ENCODE results near the gene AQP12A. TPM values are rescaled to one million over a fixed set of nuclear protein-coding genes. Genes with fewer than 3 reads are reported as not detected.

Gene AQP12A
- total RNA-seq, 4 donors from 2014 or later = not detected

DNA sequence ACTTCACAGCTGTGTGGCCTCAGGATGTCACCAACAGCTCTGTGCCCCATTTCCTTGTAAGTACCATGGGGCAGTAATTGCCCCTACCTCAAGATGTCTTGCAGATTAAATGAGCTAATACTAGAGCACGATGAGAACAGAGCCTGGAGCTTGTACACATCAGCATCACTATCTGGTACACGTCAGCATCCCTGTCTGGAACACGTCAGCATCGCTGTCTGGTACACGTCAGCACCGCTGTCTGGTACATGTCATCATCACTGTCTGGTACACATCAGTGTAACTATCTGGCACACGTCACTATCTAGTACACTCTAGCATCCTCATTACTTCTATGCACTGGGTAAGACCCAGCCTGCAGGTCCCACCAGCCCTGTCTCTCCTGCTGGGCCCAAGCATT, 37.2 kb downstream of the AQP12A start:
- TF ChIP-seq EP300 (IDR thresholded peaks at IDR 0.05) (no peak), POLR2A (IDR thresholded peaks at IDR 0.05; ENCODE audit: low read depth) (no peak)
- no peaks in the 10 kb centered on the region for H3K9me3 ChIP-seq
- H3K27me3 ChIP-seq = peaks cover 0 to 33% (median 0%) of the 10 kb centered on the region in 4 donors
- no peaks in the 10 kb centered on the region for H3K4me1 ChIP-seq
- no peak overlapping the region for H3K4me3 ChIP-seq
- intact Hi-C loops (cut with DNase I) = no loop called here
- 81% methylated on average over 6 of the region's 7 CpGs for WGBS
- no peak for DNase-seq (ENCODE audit: extremely low spot score)
- no peaks in the 10 kb centered on the region for H3K36me3 ChIP-seq
- no peak overlapping the region for H3K27ac ChIP-seq (replicated peaks in 1 of 4)

DNA sequence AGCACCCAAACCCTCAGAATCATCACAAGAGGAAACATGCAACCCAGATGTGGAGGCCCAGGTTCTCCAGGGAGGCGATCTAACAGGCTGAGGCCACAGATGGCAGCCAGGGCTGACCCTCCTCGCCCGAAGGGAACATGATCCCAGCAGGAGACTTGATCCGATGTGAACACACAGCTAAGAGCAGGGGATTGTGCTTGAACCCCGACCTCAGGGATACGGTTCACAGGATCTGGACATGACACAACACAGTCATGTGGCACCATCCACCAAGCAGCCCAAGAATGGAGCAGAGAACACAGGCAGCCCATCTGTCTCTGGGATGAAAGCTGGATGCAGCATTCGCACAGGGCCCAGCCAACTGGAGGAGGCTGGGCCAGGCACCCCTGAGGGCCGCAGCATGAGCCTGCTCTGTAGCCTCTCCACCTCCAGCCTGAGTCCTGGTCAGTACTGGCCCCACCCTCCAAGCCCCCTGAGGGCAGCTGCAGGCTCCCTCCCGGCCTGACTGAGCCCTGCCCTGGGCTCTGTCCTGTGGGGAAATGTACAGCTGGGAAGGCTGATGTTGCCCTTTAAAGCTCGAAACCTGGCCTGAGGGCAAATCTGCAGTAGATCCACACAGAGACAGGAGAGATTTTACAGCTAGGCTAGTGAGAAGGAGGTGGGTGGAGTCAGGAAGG, 39.0 kb downstream of the AQP12A start:
- TF ChIP-seq POLR2A (IDR thresholded peaks at IDR 0.05; ENCODE audit: low read depth) (no peak), EP300 (IDR thresholded peaks at IDR 0.05) (no peak), POLR2AphosphoS5 (IDR thresholded peaks at IDR 0.05) (no peak)
- TF ChIP-seq, protein P1, sequence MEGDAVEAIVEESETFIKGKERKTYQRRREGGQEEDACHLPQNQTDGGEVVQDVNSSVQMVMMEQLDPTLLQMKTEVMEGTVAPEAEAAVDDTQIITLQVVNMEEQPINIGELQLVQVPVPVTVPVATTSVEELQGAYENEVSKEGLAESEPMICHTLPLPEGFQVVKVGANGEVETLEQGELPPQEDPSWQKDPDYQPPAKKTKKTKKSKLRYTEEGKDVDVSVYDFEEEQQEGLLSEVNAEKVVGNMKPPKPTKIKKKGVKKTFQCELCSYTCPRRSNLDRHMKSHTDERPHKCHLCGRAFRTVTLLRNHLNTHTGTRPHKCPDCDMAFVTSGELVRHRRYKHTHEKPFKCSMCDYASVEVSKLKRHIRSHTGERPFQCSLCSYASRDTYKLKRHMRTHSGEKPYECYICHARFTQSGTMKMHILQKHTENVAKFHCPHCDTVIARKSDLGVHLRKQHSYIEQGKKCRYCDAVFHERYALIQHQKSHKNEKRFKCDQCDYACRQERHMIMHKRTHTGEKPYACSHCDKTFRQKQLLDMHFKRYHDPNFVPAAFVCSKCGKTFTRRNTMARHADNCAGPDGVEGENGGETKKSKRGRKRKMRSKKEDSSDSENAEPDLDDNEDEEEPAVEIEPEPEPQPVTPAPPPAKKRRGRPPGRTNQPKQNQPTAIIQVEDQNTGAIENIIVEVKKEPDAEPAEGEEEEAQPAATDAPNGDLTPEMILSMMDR (IDR thresholded peaks at IDR 0.05) = no peak
- WGBS = 65% methylated on average over 4 of the region's 10 CpGs

DNA sequence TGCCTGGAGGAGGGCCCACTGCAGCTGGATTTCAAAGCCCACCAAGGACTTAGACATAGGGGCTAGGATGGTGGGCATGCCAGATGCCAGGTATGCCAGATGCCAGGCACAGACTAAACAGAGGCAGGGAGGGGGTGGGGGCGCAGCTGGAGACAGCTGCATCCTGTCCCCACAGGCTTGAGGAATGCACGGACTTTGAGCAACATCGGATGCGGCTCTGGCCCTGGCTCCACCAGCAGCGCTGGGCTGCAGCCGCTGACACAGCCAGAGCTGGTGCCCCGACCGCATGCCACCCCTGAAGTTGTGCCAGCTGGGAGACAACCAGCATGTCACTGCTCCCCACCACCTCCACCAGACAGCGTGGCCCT, 39.5 kb downstream of the AQP12A start:
- no peak overlapping the region for H3K4me3 ChIP-seq
- WGBS = 45% methylated on average over 6 of the region's 9 CpGs
- H3K36me3 ChIP-seq = no peaks in the 10 kb centered on the region
- H3K27ac ChIP-seq (replicated peaks in 1 of 4) = no peak overlapping the region
- no peaks in the 10 kb centered on the region for H3K4me1 ChIP-seq
- TF ChIP-seq POLR2AphosphoS5 (IDR thresholded peaks at IDR 0.05) (no peak), EP300 (IDR thresholded peaks at IDR 0.05) (no peak), POLR2A (IDR thresholded peaks at IDR 0.05; ENCODE audit: low read depth) (no peak)
- TF ChIP-seq, protein P1 (IDR thresholded peaks at IDR 0.05) = no peak
- H3K27me3 ChIP-seq = peaks cover 0 to 55% (median 0%) of the 10 kb centered on the region in 4 donors
- H3K9me3 ChIP-seq = no peaks in the 10 kb centered on the region
- intact Hi-C loops (cut with DNase I) = no loop called here
- DNase-seq (ENCODE audit: extremely low spot score) = no peak

More for the DNA sequence above, 39.0 kb downstream of the AQP12A start:
- no peak for DNase-seq (ENCODE audit: extremely low spot score)
- peaks cover 0 to 50% (median 0%) of the 10 kb centered on the region in 4 donors for H3K27me3 ChIP-seq
- H3K4me1 ChIP-seq = no peaks in the 10 kb centered on the region
- no peaks in the 10 kb centered on the region for H3K36me3 ChIP-seq
- intact Hi-C loops (cut with DNase I) = no loop called here
- no peak overlapping the region for H3K27ac ChIP-seq (replicated peaks in 1 of 4)
- H3K9me3 ChIP-seq = no peaks in the 10 kb centered on the region
- no peak overlapping the region for H3K4me3 ChIP-seq

DNA sequence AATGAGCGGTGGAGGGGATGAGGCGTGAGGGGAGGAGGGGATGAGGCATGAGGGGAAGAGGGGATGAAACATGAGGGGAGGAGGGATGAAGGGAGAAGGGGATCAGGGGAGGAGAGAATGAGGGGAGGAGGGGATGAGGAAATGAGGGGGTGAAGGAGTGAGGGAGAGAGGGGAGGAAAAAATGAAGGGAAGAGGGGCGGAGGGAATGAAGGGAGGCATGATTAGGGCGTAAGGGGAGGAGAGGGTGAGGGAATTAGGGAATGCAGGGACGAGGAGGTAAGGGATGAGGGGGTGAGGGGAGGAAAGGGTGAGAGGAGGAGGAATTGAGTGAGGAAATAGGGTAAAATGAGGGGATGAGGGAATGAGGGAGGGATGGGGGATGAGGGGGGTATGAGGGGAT, 40.5 kb downstream of the AQP12A start:
- Histone ChIP-seq H3K4me3 (no peak overlapping the region), H3K36me3 (no peaks in the 10 kb centered on the region), H3K27ac (replicated peaks in 1 of 4) (no peak overlapping the region), H3K9me3 (no peaks in the 10 kb centered on the region), H3K27me3 (peaks cover 0 to 61% (median 0%) of the 10 kb centered on the region in 4 donors), H3K4me1 (no peaks in the 10 kb centered on the region)
- no peak for TF ChIP-seq EP300 (IDR thresholded peaks at IDR 0.05)
- TF ChIP-seq POLR2AphosphoS5 (IDR thresholded peaks at IDR 0.05) = no peak
- TF ChIP-seq, protein P1 (IDR thresholded peaks at IDR 0.05) = no peak
- TF ChIP-seq POLR2A (IDR thresholded peaks at IDR 0.05; ENCODE audit: low read depth) = no peak
- intact Hi-C loops (cut with DNase I) = no loop called here
- DNase-seq (ENCODE audit: extremely low spot score) = no peak
- 86% methylated on average over 5 of the region's 5 CpGs for WGBS

DNA sequence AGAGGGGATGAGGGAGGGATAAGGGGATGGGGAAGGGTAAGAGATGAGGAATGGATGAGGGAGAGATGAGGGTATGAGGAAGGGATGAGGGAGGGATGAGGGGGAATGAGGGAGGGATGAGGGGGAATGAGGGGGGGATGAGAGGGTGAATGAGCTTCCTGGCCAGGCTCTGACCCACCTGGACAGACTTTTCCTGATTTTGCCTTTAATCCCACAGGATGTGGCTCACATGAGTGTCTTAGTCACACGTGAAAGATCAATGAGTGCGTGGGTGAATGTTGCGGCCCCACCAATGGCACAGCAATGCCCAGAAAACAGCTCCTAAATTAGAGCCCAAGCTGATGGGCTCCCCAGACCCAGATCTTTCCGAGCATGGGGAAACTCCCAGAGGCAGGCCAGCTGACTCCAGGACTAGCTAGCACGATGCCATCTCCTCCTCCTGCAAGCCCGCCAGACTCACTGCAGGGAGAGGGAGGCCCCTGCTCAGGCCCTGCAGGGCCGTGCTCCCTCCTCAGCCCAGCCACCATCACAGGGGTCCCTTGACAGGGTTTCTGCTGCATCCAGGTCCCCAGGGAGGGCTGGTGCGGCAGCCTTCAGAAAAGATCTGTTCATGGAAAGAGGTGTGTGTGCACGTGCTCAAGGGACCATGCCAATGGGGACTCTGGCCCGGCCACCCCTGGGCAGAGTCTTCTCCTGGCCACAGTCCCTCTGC, 41.4 kb downstream of the AQP12A start:
- WGBS = 77% methylated on average over 7 of the region's 10 CpGs
- intact Hi-C loops (cut with DNase I) = no loop called here
- no peaks in the 10 kb centered on the region for H3K9me3 ChIP-seq
- TF ChIP-seq POLR2A (IDR thresholded peaks at IDR 0.05; ENCODE audit: low read depth) (no peak), POLR2AphosphoS5 (IDR thresholded peaks at IDR 0.05) (no peak), EP300 (IDR thresholded peaks at IDR 0.05) (no peak)
- TF ChIP-seq, protein P1 (IDR thresholded peaks at IDR 0.05) = no peak
- no peaks in the 10 kb centered on the region for H3K4me1 ChIP-seq
- DNase-seq (ENCODE audit: extremely low spot score) = no peak
- H3K27me3 ChIP-seq = peaks cover 0 to 59% (median under 1%) of the 10 kb centered on the region in 4 donors
- no peak overlapping the region for H3K27ac ChIP-seq (replicated peaks in 1 of 4)
- no peak overlapping the region for H3K4me3 ChIP-seq
- no peaks in the 10 kb centered on the region for H3K36me3 ChIP-seq

All from esophagus muscularis mucosa (tissue), 4 donors.